ENCODE results near the gene PRLR. TPM values are rescaled to one million over a fixed set of nuclear protein-coding genes. Genes with fewer than 3 reads are reported as not detected.

The PRLR gene
- total RNA-seq, 3 donors from 2014 or later = 10.3 to 47.1 (median 35.8) TPM

GRCh38 chr5:35023391-35024178 lies 206.7 kb downstream of the PRLR start:
- Histone ChIP-seq H3K36me3 (ENCODE audit: low read depth) (no peaks in the 10 kb centered on the region), H3K9me3 (no peaks in the 10 kb centered on the region), H3K4me1 (ENCODE audit: low read depth) (no peaks in the 10 kb centered on the region), H3K4me3 (no peak overlapping the region)
- ATAC-seq (no peak), DNase-seq (no peak)
- intact Hi-C loops (cut with DNase I, micrococcal nuclease) = no loop called here
- no peak for TF ChIP-seq CTCF (IDR thresholded peaks at IDR 0.05)

- Histone ChIP-seq H3K9me3 (no peaks in the 10 kb centered on the region), H3K4me1 (ENCODE audit: low read depth) (no peaks in the 10 kb centered on the region), H3K4me3 (no peak overlapping the region), H3K36me3 (ENCODE audit: low read depth) (no peaks in the 10 kb centered on the region)
- DNase-seq (no peak), ATAC-seq (no peak)
- TF ChIP-seq CTCF (IDR thresholded peaks at IDR 0.05) = no peak
- intact Hi-C loops (cut with DNase I, micrococcal nuclease) = no loop called here
These were observed 213.9 kb downstream of the PRLR start for GRCh38 chr5:35016174-35017051.

GRCh38 chr5:35015063-35015462 lies 215.2 kb downstream of the PRLR start:
- no peak overlapping the region for H3K4me3 ChIP-seq
- ATAC-seq (no peak), DNase-seq (no peak)
- intact Hi-C loops (cut with DNase I, micrococcal nuclease) = no loop called here
- no peaks in the 10 kb centered on the region for H3K36me3 ChIP-seq (ENCODE audit: low read depth)
- no peaks in the 10 kb centered on the region for H3K4me1 ChIP-seq (ENCODE audit: low read depth)
- TF ChIP-seq CTCF (IDR thresholded peaks at IDR 0.05) = no peak
- no peaks in the 10 kb centered on the region for H3K9me3 ChIP-seq

- Histone ChIP-seq H3K36me3 (ENCODE audit: low read depth) (no peaks in the 10 kb centered on the region), H3K4me1 (ENCODE audit: low read depth) (no peaks in the 10 kb centered on the region), H3K9me3 (no peaks in the 10 kb centered on the region), H3K4me3 (no peak overlapping the region)
- no peak for TF ChIP-seq CTCF (IDR thresholded peaks at IDR 0.05)
- no peak for ATAC-seq
- DNase-seq = no peak
- intact Hi-C loops (cut with DNase I, micrococcal nuclease) = no loop called here
These were observed 217.5 kb downstream of the PRLR start for GRCh38 chr5:35012796-35013195.

GRCh38 chr5:35012365-35012764 lies 217.9 kb downstream of the PRLR start:
- no peaks in the 10 kb centered on the region for H3K4me1 ChIP-seq (ENCODE audit: low read depth)
- DNase-seq (no peak), ATAC-seq (no peak)
- no peaks in the 10 kb centered on the region for H3K9me3 ChIP-seq
- no peaks in the 10 kb centered on the region for H3K36me3 ChIP-seq (ENCODE audit: low read depth)
- no peak for TF ChIP-seq CTCF (IDR thresholded peaks at IDR 0.05)
- intact Hi-C loops (cut with DNase I, micrococcal nuclease) = no loop called here
- no peak overlapping the region for H3K4me3 ChIP-seq

Measured in mucosa of descending colon (tissue), 3 donors.